ENCODE results near the gene PRKCB.

- TF ChIP-seq POLR2AphosphoS5 (IDR thresholded peaks at IDR 0.05) (no peak), CTCF (IDR thresholded peaks at IDR 0.05) (no peak), POLR2A (IDR thresholded peaks at IDR 0.05) (no peak)
Observed at GRCh38 chr16:24049113-24049512, 213.3 kb downstream of the PRKCB start.
